Upper lobe of left lung (tissue), 4 donors: ENCODE results near the gene DOCK7.

Experiments used
- EP300 ChIP-seq, 4 donors: sonication (generic); formaldehyde crosslinking; IDR thresholded peaks; one replicate each; pipeline ENCODE4 v1.5.1; 2017; ENCODE audit warnings: antibody characterized with exemption in 4 of 4, control low read depth in 2 of 4
- POLR2A ChIP-seq, 4 donors: fragments of 450-650 bp; IDR thresholded peaks; one replicate each; pipeline ENCODE4 v1.5.1; 2016 to 2017; ENCODE audit warnings: antibody characterized with exemption in 4 of 4, mild to moderate bottlenecking in 2 of 4
- TF ChIP-seq, protein P1 (sequence below), 6 experiments: fragments of 450-650 bp in 4 of 6; fragments of 200-600 bp in 2 of 6; sonication (generic) in 2 of 6; IDR thresholded peaks; one replicate each; pipeline ENCODE4 v1.5.1; 2016 to 2019; ENCODE audit warnings: antibody characterized with exemption in 6 of 6

DNA sequence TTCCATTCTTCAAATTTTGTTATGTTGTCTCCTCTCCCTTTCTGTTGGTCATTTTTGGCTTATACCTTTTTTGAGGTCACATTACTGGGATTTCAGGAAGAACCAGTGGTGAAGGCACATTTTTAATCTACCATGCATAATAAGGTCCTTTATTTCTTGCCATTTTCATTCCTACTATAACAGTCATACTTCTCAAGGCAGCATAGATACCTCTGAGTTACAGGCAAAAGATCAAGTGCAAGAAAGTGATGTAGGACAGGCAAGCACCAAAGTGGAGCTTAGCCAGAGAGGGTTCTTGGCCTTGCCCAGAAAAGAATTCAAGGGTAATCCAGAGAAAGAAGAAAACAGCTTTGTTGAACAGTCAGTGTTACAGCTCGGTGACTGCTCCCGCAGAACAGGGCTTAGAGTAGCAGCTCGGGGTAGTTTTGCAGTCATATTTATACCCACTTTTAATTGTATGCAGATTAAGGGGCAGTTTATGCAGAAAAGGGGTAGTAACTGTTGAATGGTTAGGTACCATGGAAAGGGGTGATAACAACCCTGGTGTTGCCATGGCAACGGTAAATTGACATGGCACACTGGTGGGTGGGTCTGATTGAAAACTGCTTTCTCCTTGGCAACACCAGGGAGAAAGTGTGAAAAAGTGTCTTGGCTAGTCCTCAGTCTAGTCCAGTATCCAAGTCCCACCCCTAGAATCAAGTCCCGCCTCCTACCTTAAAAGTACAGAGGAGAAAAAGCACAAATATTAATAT, 39.6 kb upstream of the DOCK7 start:
- TF ChIP-seq, protein P1, sequence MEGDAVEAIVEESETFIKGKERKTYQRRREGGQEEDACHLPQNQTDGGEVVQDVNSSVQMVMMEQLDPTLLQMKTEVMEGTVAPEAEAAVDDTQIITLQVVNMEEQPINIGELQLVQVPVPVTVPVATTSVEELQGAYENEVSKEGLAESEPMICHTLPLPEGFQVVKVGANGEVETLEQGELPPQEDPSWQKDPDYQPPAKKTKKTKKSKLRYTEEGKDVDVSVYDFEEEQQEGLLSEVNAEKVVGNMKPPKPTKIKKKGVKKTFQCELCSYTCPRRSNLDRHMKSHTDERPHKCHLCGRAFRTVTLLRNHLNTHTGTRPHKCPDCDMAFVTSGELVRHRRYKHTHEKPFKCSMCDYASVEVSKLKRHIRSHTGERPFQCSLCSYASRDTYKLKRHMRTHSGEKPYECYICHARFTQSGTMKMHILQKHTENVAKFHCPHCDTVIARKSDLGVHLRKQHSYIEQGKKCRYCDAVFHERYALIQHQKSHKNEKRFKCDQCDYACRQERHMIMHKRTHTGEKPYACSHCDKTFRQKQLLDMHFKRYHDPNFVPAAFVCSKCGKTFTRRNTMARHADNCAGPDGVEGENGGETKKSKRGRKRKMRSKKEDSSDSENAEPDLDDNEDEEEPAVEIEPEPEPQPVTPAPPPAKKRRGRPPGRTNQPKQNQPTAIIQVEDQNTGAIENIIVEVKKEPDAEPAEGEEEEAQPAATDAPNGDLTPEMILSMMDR (IDR thresholded peaks at IDR 0.05): no peak
- TF ChIP-seq POLR2A (IDR thresholded peaks at IDR 0.05) (no peak), EP300 (IDR thresholded peaks at IDR 0.05) (no peak)
